HepG2 (cell line): ENCODE data around the gene CUL2. TPM values are rescaled to one million over a fixed set of nuclear protein-coding genes. Genes with fewer than 3 reads are reported as not detected.
A peak's percentile ranks its signal among the peaks of the same experiment; 100 is the strongest.

Experiments used
- ATAC-seq: fragments of 200-7000 bp; cut with Tn5 transposase; 3 replicates; pipeline ENCODE4 v1.9.1; 2020; ENCODE audit warnings: mild to moderate bottlenecking, moderate library complexity
- BruUV-seq: library from RNA; stranded (reverse); fragments of 400-500 nt; replicated peaks from 2 replicates; lab custom pipeline; 2021; lab: Mats Ljungman, UMichigan
- CTCF ChIA-PET: fragments of 300-600 bp; formaldehyde crosslinking; extraction: SDS; loops from one replicate; lab custom pipeline; 2021; ENCODE audit warnings: low total read pairs, inconsistent platforms, low intra/inter-chr PET ratio; lab: Yijun Ruan, JAX
- POLR2A ChIA-PET: fragments of 350-600 bp; sonication (Branson Sonifier 250); formaldehyde crosslinking; loops from one replicate; lab custom pipeline; 2020; ENCODE audit warnings: antibody characterized with exemption, inconsistent platforms; lab: Yijun Ruan, JAX
- DNase-seq: peaks from one replicate; pipeline ENCODE4 v3.0.0-alpha.2; 2015; ENCODE audit warnings: low spot score
- FAIRE-seq: peaks from 3 replicates; lab custom pipeline; 2011; peaks lifted over from hg19 to GRCh38; lab: Jason Lieb, UNC
- H2AFZ ChIP-seq: one replicate; pipeline ENCODE4 v1.6.1; 2011; ENCODE audit warnings: low read length, inconsistent platforms
- H3K27ac ChIP-seq: fragments of 300-600 bp; 3 replicates; pipeline ENCODE4 v1.8.0; 2011; ENCODE audit warnings: mixed run types, mild to moderate bottlenecking, mixed read lengths, low read length, inconsistent platforms; ENCODE audit not compliant: insufficient read depth; ENCODE audit errors: extremely low read length
- H3K27me3 ChIP-seq, 2 experiments: fragments of 200-600 bp in 1 of 2; 2 replicates in 1 of 2; 3 replicates in 1 of 2; pipeline versions ENCODE4 v1.6.0 to v1.8.0; 2011; ENCODE audit warnings: low read length in 2 of 2, mild to moderate bottlenecking in 2 of 2, moderate library complexity in 2 of 2, inconsistent platforms in 1 of 2; ENCODE audit not compliant: insufficient read depth in 2 of 2, control insufficient read depth in 1 of 2
- H3K36me3 ChIP-seq, 2 experiments: fragments of 200-600 bp in 1 of 2; replicated peaks in 1 of 2; 2 replicates in 1 of 2; 3 replicates in 1 of 2; pipeline versions ENCODE4 v1.5.1 to v1.8.0; 2011; ENCODE audit warnings: low read length in 2 of 2, inconsistent platforms in 1 of 2; ENCODE audit not compliant: insufficient read depth in 2 of 2, control insufficient read depth in 1 of 2
- H3K4me1 ChIP-seq: 2 replicates; pipeline ENCODE4 v1.5.1; 2012; ENCODE audit warnings: low read length, inconsistent platforms; ENCODE audit not compliant: insufficient read depth
- H3K4me2 ChIP-seq: 2 replicates; pipeline ENCODE4 v1.6.0; 2011; ENCODE audit warnings: low read depth, low read length, inconsistent platforms
- H3K4me3 ChIP-seq, 3 experiments: fragments of 200-600 bp in 1 of 3; sonication (generic), shearing (Covaris generic) in 1 of 3; replicated peaks in 1 of 3; 2 replicates each; pipeline ENCODE4 v1.5.1; 2011 to 2016; ENCODE audit warnings: low read length in 3 of 3, inconsistent platforms in 2 of 3, low read depth in 2 of 3, mild to moderate bottlenecking in 2 of 3, control low read depth in 1 of 3, mixed read lengths in 1 of 3; ENCODE audit not compliant: insufficient read depth in 1 of 3
- H3K79me2 ChIP-seq: one replicate; pipeline ENCODE4 v1.6.1; 2011; ENCODE audit warnings: low read length, inconsistent platforms; ENCODE audit not compliant: insufficient read depth
- H3K9ac ChIP-seq: 2 replicates; pipeline ENCODE4 v1.6.0; 2011; ENCODE audit warnings: mild to moderate bottlenecking, low read depth, low read length, inconsistent platforms; ENCODE audit not compliant: insufficient read depth
- H3K9me3 ChIP-seq: 2 replicates; pipeline ENCODE4 v1.5.1; 2012; ENCODE audit warnings: mild to moderate bottlenecking, low read length
- H4K20me1 ChIP-seq: 2 replicates; pipeline ENCODE4 v1.6.0; 2011; ENCODE audit warnings: inconsistent platforms, mild to moderate bottlenecking, low read length, moderate library complexity; ENCODE audit not compliant: insufficient read depth
- AGO2 ChIP-seq: fragments of 200-400 bp; formaldehyde crosslinking; optimal IDR thresholded peaks from 2 replicates; pipeline ENCODE3; 2017; ENCODE audit warnings: mild to moderate bottlenecking, low read depth, low read length, moderate library complexity
- FOXA3 ChIP-seq: IDR thresholded peaks from 2 replicates; pipeline ENCODE4 v1.6.1; 2016; ENCODE audit warnings: missing genetic modification reagents, missing compliant biosample characterization
- RXRA ChIP-seq: sonication (generic); formaldehyde crosslinking; IDR thresholded peaks from 2 replicates; pipeline ENCODE4 v1.5.1; 2020; ENCODE audit warnings: missing genetic modification reagents
- ZNF577 ChIP-seq: sonication (generic); formaldehyde crosslinking; IDR thresholded peaks from 2 replicates; pipeline ENCODE4 v1.4.0; 2020; ENCODE audit warnings: mild to moderate bottlenecking, low read depth, missing genetic modification reagents, borderline replicate concordance
- ZSCAN22 ChIP-seq: sonication (generic); formaldehyde crosslinking; IDR thresholded peaks from 2 replicates; pipeline ENCODE4 v1.4.0; 2020; ENCODE audit warnings: mild to moderate bottlenecking, missing genetic modification reagents
- WGBS: methylation state at CpG from one replicate; pipeline ENCODE4 v1.1.6; 2017; ENCODE audit warnings: low lambda C conversion rate; 5-methylcytosine and 5-hydroxymethylcytosine counted together
- in situ Hi-C: cut with HindIII; loops from 2 replicates; pipeline ENCODE4 v1.10.0; 2017; ENCODE audit warnings: low pct_unique_long_range_greater_than_20kb; ENCODE audit not compliant: extremely low pct_ligation_motif_present
- intact Hi-C: fragments of 100-400 bp; cut with micrococcal nuclease; formaldehyde crosslinking; loops from one replicate; pipeline ENCODE4 v1.10.0; 2022; ENCODE audit not compliant: unreplicated experiment
- polyA plus RNA-seq, 8 experiments: library from polyadenylated mRNA; depleted of rRNA in 3 of 8; stranded (reverse) in 7 of 8; unstranded in 1 of 8; fragments of >200 nt; fragmentation: Illumina TruSeq in 4 of 8; extraction: Trizol in 4 of 8; gene quantifications; 2 replicates each; pipeline versions ENCODE4 v1.2.1 to v1.2.3, GENCODE V29; 2011 to 2016; ENCODE audit warnings: low read depth in 4 of 8, missing spikeins in 1 of 8, mixed read lengths in 1 of 8; ENCODE audit not compliant: insufficient read depth in 1 of 8
- total RNA-seq, 5 experiments: library from RNA; depleted of rRNA; stranded (reverse); fragments of >200 nt; fragmentation: Illumina TruSeq; extraction: Trizol; gene quantifications; 2 replicates each; pipeline ENCODE4 v1.2.3, GENCODE V29; 2016; ENCODE audit warnings: low read depth in 1 of 5
- TF ChIP-seq, protein P1 (sequence below): sonication (generic); formaldehyde crosslinking; IDR thresholded peaks from 2 replicates; pipeline ENCODE4 v1.5.0; 2020; ENCODE audit warnings: missing genetic modification reagents
- TF ChIP-seq, protein P2 (sequence below): sonication (generic); formaldehyde crosslinking; IDR thresholded peaks from 2 replicates; pipeline ENCODE4 v1.4.0; 2020; ENCODE audit warnings: low read depth, missing genetic modification reagents

The CUL2 gene
- total and polyA plus RNA-seq, 2 of the 13 experiments (the other 11 are each of a cell fraction or from before 2014, with no cell fraction given): 9.6 to 33.1 TPM

DNA sequence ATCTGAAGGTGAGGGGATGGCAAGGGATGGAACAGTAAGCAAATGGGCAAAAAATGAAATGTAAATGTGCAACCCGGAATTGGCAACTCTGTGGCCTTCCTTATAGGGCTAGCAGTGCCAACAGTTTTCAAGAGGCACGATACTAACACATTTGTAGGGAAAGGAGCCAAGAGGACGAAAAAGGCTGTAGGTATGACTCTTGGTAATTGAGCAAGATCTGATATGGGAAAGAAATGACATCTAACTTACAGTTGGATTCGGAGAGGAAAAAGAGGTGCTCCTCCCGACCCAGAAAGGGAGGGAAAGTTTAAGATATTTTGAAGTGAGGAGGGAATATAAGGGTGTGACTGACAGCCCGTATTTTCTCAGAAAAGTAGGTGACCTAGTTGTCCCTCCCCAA lies 34.4 kb upstream of the CUL2 start:
- no peak overlapping the region for H2AFZ ChIP-seq
- no peak for ATAC-seq
- H3K4me3 ChIP-seq: no peak overlapping the region; a peak in 1 of 6 replicates
- BruUV-seq: no TSS peak
- no peaks in the 10 kb centered on the region for H3K9me3 ChIP-seq
- no peaks in the 10 kb centered on the region; a peak in 1 of 5 replicates for H3K27me3 ChIP-seq
- FAIRE-seq: no peak
- intact Hi-C loops: no loop called here
- in situ Hi-C loops: loop anchor here (5.0 to 25.0 kb wide), 2 partner anchors 93 to 438 kb away; no protein-coding TSS in a partner anchor
- H3K79me2 ChIP-seq: peaks cover 16% of the 10 kb centered on the region
- H3K9ac ChIP-seq: no peak overlapping the region
- H4K20me1 ChIP-seq: no peaks in the 10 kb centered on the region
- H3K4me2 ChIP-seq: peak overlapping the region; percentile 61
- H3K27ac ChIP-seq: no peak overlapping the region
- WGBS: 20% methylated on average over 6 of the region's 6 CpGs
- CTCF ChIA-PET: no interaction called here
- DNase-seq: no peak
- H3K36me3 ChIP-seq: no peaks in the 10 kb centered on the region
- no peak for TF ChIP-seq ZSCAN22
- TF ChIP-seq, protein P1, sequence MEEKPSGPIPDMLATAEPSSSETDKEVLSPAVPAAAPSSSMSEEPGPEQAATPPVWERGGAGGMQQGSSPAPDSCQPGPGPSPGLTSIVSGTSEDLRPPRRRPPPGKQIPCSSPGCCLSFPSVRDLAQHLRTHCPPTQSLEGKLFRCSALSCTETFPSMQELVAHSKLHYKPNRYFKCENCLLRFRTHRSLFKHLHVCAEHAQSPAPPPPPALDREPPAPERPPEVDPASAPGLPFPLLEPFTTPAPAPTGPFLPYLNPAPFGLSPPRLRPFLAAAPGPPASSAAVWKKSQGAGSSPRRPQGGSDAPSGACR (CRISPR knock-in tag): no peak
- POLR2A ChIA-PET: no interaction called here
- peaks cover 50% of the 10 kb centered on the region for H3K4me1 ChIP-seq

DNA sequence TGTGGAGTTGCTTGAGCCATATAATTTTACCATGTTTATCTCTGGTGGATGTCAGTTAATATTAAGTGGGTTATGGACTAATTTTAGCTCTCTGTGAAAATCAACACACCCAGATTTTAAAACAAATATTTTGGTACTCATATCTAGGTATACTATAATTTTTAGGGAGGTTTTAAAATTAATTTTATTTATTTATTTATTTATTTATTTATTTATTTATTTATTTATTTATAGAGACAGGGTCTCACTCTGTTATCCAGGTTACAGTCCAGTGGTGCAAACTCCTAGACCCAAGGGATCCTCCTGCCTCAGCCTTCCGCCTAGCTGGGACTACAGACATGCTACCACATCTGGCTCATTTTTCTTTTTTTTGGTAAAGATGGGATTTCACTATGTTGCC lies 29.2 kb upstream of the CUL2 start:
- intact Hi-C loops: no loop called here
- WGBS: 59% methylated on average over 1 of the region's 1 CpG
- POLR2A ChIA-PET: no interaction called here
- Histone ChIP-seq H3K9me3 (no peaks in the 10 kb centered on the region), H3K27me3 (no peaks in the 10 kb centered on the region), H3K4me2 (no peak overlapping the region), H4K20me1 (no peaks in the 10 kb centered on the region), H2AFZ (no peak overlapping the region), H3K9ac (no peak overlapping the region), H3K4me1 (peaks cover 12% of the 10 kb centered on the region), H3K36me3 (no peaks in the 10 kb centered on the region), H3K79me2 (no peaks in the 10 kb centered on the region), H3K4me3 (no peak overlapping the region), H3K27ac (no peak overlapping the region)
- ATAC-seq: no peak
- no peak for TF ChIP-seq ZNF577 (CRISPR knock-in tag)
- no peak for TF ChIP-seq AGO2
- no peak for TF ChIP-seq RXRA
- TF ChIP-seq FOXA3: no peak
- TF ChIP-seq, protein P2, sequence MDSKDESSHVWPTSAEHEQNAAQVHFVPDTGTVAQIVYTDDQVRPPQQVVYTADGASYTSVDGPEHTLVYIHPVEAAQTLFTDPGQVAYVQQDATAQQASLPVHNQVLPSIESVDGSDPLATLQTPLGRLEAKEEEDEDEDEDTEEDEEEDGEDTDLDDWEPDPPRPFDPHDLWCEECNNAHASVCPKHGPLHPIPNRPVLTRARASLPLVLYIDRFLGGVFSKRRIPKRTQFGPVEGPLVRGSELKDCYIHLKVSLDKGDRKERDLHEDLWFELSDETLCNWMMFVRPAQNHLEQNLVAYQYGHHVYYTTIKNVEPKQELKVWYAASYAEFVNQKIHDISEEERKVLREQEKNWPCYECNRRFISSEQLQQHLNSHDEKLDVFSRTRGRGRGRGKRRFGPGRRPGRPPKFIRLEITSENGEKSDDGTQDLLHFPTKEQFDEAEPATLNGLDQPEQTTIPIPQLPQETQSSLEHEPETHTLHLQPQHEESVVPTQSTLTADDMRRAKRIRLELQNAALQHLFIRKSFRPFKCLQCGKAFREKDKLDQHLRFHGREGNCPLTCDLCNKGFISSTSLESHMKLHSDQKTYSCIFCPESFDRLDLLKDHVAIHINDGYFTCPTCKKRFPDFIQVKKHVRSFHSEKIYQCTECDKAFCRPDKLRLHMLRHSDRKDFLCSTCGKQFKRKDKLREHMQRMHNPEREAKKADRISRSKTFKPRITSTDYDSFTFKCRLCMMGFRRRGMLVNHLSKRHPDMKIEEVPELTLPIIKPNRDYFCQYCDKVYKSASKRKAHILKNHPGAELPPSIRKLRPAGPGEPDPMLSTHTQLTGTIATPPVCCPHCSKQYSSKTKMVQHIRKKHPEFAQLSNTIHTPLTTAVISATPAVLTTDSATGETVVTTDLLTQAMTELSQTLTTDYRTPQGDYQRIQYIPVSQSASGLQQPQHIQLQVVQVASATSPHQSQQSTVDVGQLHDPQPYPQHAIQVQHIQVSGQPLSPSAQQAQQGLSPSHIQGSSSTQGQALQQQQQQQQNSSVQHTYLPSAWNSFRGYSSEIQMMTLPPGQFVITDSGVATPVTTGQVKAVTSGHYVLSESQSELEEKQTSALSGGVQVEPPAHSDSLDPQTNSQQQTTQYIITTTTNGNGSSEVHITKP (CRISPR knock-in tag): no peak
- in situ Hi-C loops: loop anchor here (25.0 kb wide), 1 partner anchor 443 kb away; no protein-coding TSS in a partner anchor
- no peak for FAIRE-seq
- DNase-seq: no peak
- CTCF ChIA-PET: interaction anchor here (1.7 to 2.2 kb wide), 2 partner anchors 99 to 479 kb away, joined by 7 to 22 read pairs; no protein-coding TSS in a partner anchor
- no TSS peak for BruUV-seq
